HUDEP-2 (cell line): ENCODE measurements around the gene CASP9.

ENCODE experiments used
- DNase-seq, 76 experiments: peaks; one replicate each; lab custom pipeline; 2025; ENCODE audit not compliant: unreplicated experiment in 76 of 76; lab: John Stamatoyannopoulos, UW

CASP9 gene

GRCh38 chr1:15524021-15524282, at the start of gene CASP9:
Gene CASP9 (minus strand): TSS chr1:15524215. CDS start chr1:15524200, 15 bp downstream.
- no peak for DNase-seq

- DNase-seq: no peak
Measured at GRCh38 chr1:15573477-15573876, 49.5 kb upstream of the CASP9 start.

GRCh38 chr1:15571266-15571665, 47.3 kb upstream of the CASP9 start:
- no peak for DNase-seq

- DNase-seq: no peak
Measured at GRCh38 chr1:15570861-15571260, 46.8 kb upstream of the CASP9 start.

GRCh38 chr1:15568387-15569073, 44.5 kb upstream of the CASP9 start:
- no peak for DNase-seq

- DNase-seq: no peak
Measured at GRCh38 chr1:15559189-15559810, 35.3 kb upstream of the CASP9 start.

GRCh38 chr1:15558516-15558915, 34.5 kb upstream of the CASP9 start:
- DNase-seq: no peak

- no peak for DNase-seq
Measured at GRCh38 chr1:15557594-15557993, 33.6 kb upstream of the CASP9 start.

- DNase-seq: no peak
Measured at GRCh38 chr1:15557008-15557407, 33.0 kb upstream of the CASP9 start.

- no peak for DNase-seq
Measured at GRCh38 chr1:15550573-15550972, 26.6 kb upstream of the CASP9 start.

- DNase-seq: no peak
Measured at GRCh38 chr1:15546641-15547040, 22.6 kb upstream of the CASP9 start.

GRCh38 chr1:15543589-15544568, 19.9 kb upstream of the CASP9 start:
- peak in 30 of 76 experiments; percentile 1 to 72 (median 24) for DNase-seq

- DNase-seq: peak in 2 of 76 experiments; percentile 4 to 22
Measured at GRCh38 chr1:15543251-15543588, 19.2 kb upstream of the CASP9 start.

GRCh38 chr1:15542388-15543250, 18.6 kb upstream of the CASP9 start:
- DNase-seq: no peak

GRCh38 chr1:15541231-15541792, 17.3 kb upstream of the CASP9 start:
- no peak for DNase-seq

GRCh38 chr1:15540186-15540585, 16.2 kb upstream of the CASP9 start:
- no peak for DNase-seq

GRCh38 chr1:15538771-15539170, 14.8 kb upstream of the CASP9 start:
- DNase-seq: no peak

- no peak for DNase-seq
Measured at GRCh38 chr1:15531682-15532081, 7.7 kb upstream of the CASP9 start.

GRCh38 chr1:15531003-15531402, 7.0 kb upstream of the CASP9 start:
- DNase-seq: no peak
